MCF 10A (cell line): Measurements from ENCODE around the gene INTS7. TPM values are rescaled to one million over a fixed set of nuclear protein-coding genes. Genes with fewer than 3 reads are reported as not detected.

ENCODE experiments used
- BruUV-seq: library from RNA; stranded (reverse); fragments of 400-500 nt; replicated peaks from 2 replicates; lab custom pipeline; 2021; lab: Mats Ljungman, UMichigan
- CTCF ChIA-PET: fragments of 300-600 bp; sonication (Branson Sonifier 250); formaldehyde crosslinking; extraction: SDS; loops from one replicate; lab custom pipeline; 2021; ENCODE audit warnings: antibody characterized with exemption, inconsistent platforms; lab: Yijun Ruan, JAX
- POLR2A ChIA-PET: fragments of 300-600, 350-650 bp; sonication (Branson Sonifier 250); formaldehyde crosslinking; extraction: SDS; loops from one replicate; lab custom pipeline; 2020; ENCODE audit warnings: antibody characterized with exemption, inconsistent platforms; lab: Yijun Ruan, JAX
- DNase-seq: peaks from one replicate; pipeline ENCODE4 v3.0.0-alpha.2; 2018; ENCODE audit not compliant: unreplicated experiment
- H3K27ac Mint-ChIP-seq: one replicate; pipeline ENCODE4 v1.8.0; 2022; ENCODE audit warnings: mild to moderate bottlenecking, low read depth, mixed read lengths; ENCODE audit not compliant: unreplicated experiment
- H3K27me3 Mint-ChIP-seq: one replicate; pipeline ENCODE4 v1.8.0; 2022; ENCODE audit warnings: mixed read lengths; ENCODE audit not compliant: insufficient read depth, unreplicated experiment
- H3K36me3 Mint-ChIP-seq: one replicate; pipeline ENCODE4 v1.8.0; 2022; ENCODE audit warnings: mild to moderate bottlenecking, moderate library complexity, mixed read lengths; ENCODE audit not compliant: insufficient read depth, unreplicated experiment
- H3K4me1 Mint-ChIP-seq: one replicate; pipeline ENCODE4 v1.8.0; 2022; ENCODE audit warnings: mixed read lengths; ENCODE audit not compliant: insufficient read depth, unreplicated experiment
- H3K4me3 Mint-ChIP-seq: one replicate; pipeline ENCODE4 v1.8.0; 2022; ENCODE audit warnings: mild to moderate bottlenecking, moderate library complexity, mixed read lengths; ENCODE audit not compliant: unreplicated experiment
- H3K9me3 Mint-ChIP-seq: one replicate; pipeline ENCODE4 v1.8.0; 2022; ENCODE audit warnings: mixed read lengths; ENCODE audit not compliant: unreplicated experiment
- CTCF ChIP-seq: fragments of 200-600 bp; IDR thresholded peaks from one replicate; pipeline ENCODE4 v1.8.0; 2022; ENCODE audit warnings: antibody characterized with exemption, mild to moderate bottlenecking; ENCODE audit not compliant: unreplicated experiment
- intact Hi-C: fragments of 100-400 bp; cut with micrococcal nuclease; formaldehyde crosslinking; loops from 2 replicates; pipeline ENCODE4 v1.14.1; 2022
- total RNA-seq: library from RNA; stranded (reverse); gene quantifications from 2 replicates; pipeline ENCODE4 v1.2.3, GENCODE V29; 2022

Gene INTS7
- total RNA-seq, 1 experiment from 2014 or later: 62.3 TPM

DNA sequence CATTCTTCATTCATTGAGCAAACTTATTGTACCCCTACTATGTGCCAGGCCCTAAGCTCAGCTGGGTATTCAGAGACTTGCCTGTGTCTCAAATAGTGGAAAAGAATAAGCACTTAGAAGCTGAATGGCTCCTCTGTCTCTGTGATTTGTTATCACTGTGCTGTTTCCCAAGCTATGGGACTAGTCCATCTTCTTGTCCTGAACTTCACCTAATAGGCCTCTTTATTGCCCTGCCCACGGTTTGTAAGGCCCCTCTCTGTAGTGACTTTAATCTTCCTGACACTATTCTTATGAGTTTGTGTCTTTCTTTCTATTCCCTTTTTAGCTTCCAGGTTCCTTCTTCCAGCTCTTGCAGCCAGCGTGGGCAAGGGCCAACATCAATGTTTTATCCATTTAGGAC is 119.4 kb downstream of the INTS7 start:
- POLR2A ChIA-PET: interaction anchor here (0.6 to 1.4 kb wide), 4 partner anchors 12 to 29 kb away, joined by 3 to 6 read pairs (median 4); no protein-coding TSS in a partner anchor
- H3K36me3 Mint-ChIP-seq: no peaks in the 10 kb centered on the region
- H3K9me3 Mint-ChIP-seq: no peaks in the 10 kb centered on the region
- CTCF ChIA-PET: interaction anchor here (0.9 to 4.4 kb wide), 8 partner anchors 8 to 218 kb away, joined by 3 to 20 read pairs (median 4); no protein-coding TSS in a partner anchor
- no TSS peak for BruUV-seq
- peaks cover 6% of the 10 kb centered on the region for H3K27me3 Mint-ChIP-seq
- DNase-seq: no peak
- H3K27ac Mint-ChIP-seq: no peak overlapping the region
- H3K4me3 Mint-ChIP-seq: no peak overlapping the region
- H3K4me1 Mint-ChIP-seq: peaks cover 35% of the 10 kb centered on the region
- intact Hi-C loops: no loop called here
- no peak for TF ChIP-seq CTCF

DNA sequence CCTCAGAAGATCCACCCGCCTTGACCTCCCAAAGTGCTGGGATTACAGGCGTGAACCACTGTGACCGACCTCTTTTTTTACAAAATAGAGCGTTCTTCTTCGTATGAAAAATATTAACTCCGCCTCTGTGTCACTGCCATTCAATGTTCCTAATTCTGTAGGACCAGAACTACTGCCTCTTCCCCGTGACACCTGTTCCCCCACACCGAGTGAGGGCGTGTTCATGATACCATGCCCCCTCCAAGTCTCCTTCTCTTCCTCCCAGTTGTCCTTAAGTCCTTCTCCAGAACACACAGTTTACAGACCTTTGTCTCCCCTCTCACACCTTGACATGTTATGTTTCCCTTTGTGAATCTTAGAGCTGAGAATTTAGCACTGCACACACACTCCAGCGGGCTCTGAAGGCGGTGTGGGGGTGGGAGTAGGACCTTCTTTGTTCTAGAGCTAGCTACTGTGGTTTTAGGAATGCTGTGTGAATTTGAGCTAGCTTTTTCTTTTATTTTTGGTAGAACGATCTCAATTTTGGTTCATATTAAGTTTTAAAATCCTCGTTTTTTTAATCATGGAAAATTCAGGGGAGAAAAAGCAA is 122.4 kb downstream of the INTS7 start:
- no peak overlapping the region for H3K4me3 Mint-ChIP-seq
- no peaks in the 10 kb centered on the region for H3K36me3 Mint-ChIP-seq
- TF ChIP-seq CTCF: no peak
- ChIA-PET CTCF (interaction anchor here (0.6 to 4.4 kb wide), 2 partner anchors 32 to 88 kb away, joined by 4 to 20 read pairs; no protein-coding TSS in a partner anchor), POLR2A (interaction anchor here (1.2 to 2.4 kb wide), 3 partner anchors 12 to 20 kb away, joined by 3 to 8 read pairs (median 4); no protein-coding TSS in a partner anchor)
- H3K27ac Mint-ChIP-seq: no peak overlapping the region
- BruUV-seq: no TSS peak
- H3K27me3 Mint-ChIP-seq: peaks cover 21% of the 10 kb centered on the region
- intact Hi-C loops: no loop called here
- no peaks in the 10 kb centered on the region for H3K9me3 Mint-ChIP-seq
- no peak for DNase-seq
- peaks cover 13% of the 10 kb centered on the region for H3K4me1 Mint-ChIP-seq

GRCh38 chr1:211912038-211912437 is 123.3 kb downstream of the INTS7 start:
- POLR2A ChIA-PET: interaction anchor here (0.9 to 2.4 kb wide), 3 partner anchors 8 to 16 kb away, joined by 3 to 8 read pairs (median 6); no protein-coding TSS in a partner anchor
- Mint-ChIP-seq H3K27ac (no peak overlapping the region), H3K9me3 (no peaks in the 10 kb centered on the region)

More at GRCh38 chr1:211912038-211912437, 123.3 kb downstream of the INTS7 start:
- CTCF ChIA-PET: interaction anchor here (0.6 to 4.4 kb wide), 4 partner anchors 21 to 406 kb away, joined by 3 to 20 read pairs (median 4); no protein-coding TSS in a partner anchor
- TF ChIP-seq CTCF: no peak
- no peak overlapping the region for H3K4me3 Mint-ChIP-seq
- intact Hi-C loops: no loop called here
- H3K36me3 Mint-ChIP-seq: no peaks in the 10 kb centered on the region
- peaks cover 21% of the 10 kb centered on the region for H3K27me3 Mint-ChIP-seq
- BruUV-seq: no TSS peak
- H3K4me1 Mint-ChIP-seq: peaks cover 7% of the 10 kb centered on the region
- peak; percentile 45 for DNase-seq
